Endometrial microvascular endothelial cells (primary cell): ENCODE data around the gene MRPL20. TPM values are rescaled to one million over a fixed set of nuclear protein-coding genes. Genes with fewer than 3 reads are reported as not detected.
"Not testable (repeated sequence)": the region's sequence is repeated elsewhere in the genome, so short reads cannot be mapped to it uniquely, and the experiment has no call there.

Experiments
- in situ Hi-C: cut with HindIII; loops from 2 replicates; pipeline ENCODE4 v1.10.0; 2017; ENCODE audit warnings: low sequenced_read_pairs, low pct_unique_long_range_greater_than_20kb; ENCODE audit errors: inconsistent ontology term
- total RNA-seq: library from RNA; depleted of rRNA; stranded (reverse); fragments of >200 nt; gene quantifications from one replicate; pipeline ENCODE4 v1.2.3, GENCODE V29; 2015; ENCODE audit errors: inconsistent ontology term

Gene MRPL20
- total RNA-seq, 1 donor from 2014 or later = 180 TPM

DNA sequence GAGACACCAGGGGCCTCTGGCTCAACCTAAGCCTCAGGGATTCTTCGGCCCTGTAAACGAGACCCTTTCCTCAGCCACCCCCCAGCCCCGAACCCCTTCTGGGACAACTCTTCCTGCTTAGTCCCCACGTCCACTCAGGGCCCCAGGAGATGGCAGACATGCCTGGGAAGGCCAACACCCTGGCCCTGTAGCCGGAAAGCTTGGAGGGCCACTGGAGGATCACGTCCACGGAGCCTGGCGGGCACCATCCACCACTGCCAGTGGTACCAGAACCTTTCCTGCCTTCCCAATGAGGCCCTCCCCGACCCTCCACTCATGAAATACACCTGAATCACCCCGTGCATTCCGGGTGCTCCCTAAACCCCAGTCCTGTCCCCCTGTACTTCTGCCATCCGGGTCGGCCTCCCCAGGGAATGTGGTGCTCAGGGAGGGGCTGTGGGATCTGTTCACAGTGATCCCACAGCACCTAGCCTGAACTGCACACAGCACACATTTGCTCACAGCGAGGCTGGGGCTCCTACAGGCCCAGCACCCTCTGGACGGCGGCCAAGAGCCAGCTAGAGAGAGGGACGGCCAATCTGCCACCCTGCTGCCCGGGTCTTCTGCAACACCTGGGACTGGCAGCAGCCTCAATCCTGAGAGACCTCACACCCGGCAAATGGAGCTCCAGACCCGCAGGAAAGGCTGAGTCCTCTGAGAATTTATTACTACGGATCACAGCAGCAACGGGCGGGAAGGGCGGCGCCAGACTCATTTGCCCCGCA is 33.9 kb downstream of the MRPL20 start:
- in situ Hi-C loops = no loop called here

- in situ Hi-C loops = no loop called here
Observed at GRCh38 chr1:1371746-1372711, 35.1 kb downstream of the MRPL20 start.

- in situ Hi-C loops = no loop called here
Observed at GRCh38 chr1:1371364-1371745, 35.7 kb downstream of the MRPL20 start.

DNA sequence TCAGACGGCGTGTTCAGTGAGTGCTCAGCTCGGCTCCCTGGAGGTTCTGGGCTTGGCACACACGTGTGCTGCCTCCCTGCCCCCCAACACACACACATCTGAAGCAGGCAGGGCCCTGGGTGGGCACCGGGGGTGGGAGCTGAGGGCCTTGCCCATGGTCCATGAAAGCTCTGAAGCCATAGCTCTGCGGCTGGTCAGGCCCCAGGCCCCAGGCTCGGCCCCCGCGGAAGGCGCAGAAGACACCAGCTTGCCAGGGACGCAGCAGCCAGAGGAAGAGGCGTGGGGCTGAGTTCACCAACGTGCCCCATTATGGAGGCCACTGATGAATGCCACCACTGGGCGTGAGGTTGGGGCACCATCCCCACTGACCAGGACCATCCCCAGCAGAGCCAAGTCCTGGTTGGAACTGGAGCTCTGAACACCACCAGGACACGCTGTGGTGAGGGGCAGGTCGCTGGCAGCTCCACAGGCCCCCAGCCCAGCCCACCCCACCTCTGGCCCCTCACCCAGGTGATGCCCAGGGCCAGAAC is 36.3 kb downstream of the MRPL20 start:
- in situ Hi-C loops = no loop called here

DNA sequence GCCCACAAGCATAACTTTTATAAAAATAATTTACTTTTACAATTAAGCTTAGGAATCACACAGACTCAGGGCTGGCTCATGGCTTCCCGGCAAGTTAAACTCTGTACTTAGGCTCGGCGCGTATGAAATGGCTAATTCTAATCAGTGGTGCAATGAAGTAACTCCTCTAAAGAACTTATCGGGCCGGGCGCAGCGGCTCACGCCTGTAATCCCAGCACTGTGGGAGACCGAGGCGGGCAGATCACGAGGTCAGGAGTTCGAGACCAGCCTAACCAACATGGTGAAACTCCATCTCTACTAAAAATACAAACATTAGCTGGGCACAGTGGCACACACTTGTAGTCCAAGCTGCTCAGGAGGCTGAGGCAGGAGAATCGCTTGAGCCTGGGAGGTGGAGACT is 37.0 kb downstream of the MRPL20 start:
- in situ Hi-C loops = not testable (repeated sequence)

GRCh38 chr1:1367315-1367714 is 39.8 kb downstream of the MRPL20 start:
- in situ Hi-C loops = no loop called here

DNA sequence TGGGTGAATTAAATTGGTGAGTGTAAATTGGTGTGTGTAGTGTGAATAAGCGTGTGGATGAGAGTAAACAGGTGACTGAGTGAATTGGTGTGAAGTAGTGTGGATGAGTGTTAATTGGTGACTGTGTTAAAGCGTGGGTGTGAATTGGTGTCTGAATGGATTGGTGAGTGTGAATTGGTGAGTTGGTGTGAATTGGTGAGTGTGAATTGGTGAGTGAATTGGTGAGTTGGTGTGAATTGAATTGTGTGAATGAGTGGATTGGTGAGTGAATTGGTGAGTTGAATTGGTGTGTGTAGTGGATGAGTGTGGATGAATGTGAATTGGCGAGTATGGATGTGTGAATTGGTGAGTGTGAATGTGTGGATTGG is 40.4 kb downstream of the MRPL20 start:
- in situ Hi-C loops = no loop called here

DNA sequence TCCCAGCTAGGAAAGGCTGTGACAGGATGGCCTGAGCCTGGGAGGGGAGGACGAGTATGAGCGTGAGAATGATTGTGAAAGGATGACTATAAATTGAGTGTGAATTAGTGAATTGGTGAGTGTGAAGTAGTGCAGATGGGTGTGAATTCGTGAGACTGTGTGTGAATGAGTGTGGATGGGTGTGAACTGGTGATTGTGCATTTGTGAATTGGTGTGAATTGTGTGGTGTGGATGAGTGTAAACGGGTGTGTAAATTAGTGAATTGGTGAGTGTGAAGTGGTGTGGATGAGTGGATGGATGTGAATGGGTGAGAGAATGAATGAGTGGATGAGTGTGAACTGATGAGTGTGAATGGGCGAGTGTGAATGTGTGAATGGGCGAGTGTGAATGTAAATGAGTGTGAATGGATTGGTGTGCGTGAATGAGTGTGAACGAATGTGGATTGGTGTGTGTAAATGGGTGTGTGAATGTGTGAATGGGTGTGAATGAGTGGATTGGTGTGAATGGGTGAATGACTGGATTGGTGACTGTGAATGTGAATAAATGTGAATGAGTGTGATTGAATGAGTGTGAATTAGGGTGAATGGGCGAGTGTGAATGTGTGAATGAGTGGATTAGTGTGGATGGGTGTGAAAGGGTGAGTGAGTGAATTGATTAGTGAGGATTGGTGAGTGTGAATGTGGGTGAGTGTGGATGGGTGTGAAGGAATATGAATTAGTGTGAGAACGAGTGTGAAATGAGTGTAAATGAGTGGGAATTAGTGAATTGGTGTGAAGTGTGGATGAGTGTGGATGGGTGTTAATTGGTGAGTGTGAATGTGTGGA is 41.0 kb downstream of the MRPL20 start:
- in situ Hi-C loops = no loop called here

GRCh38 chr1:1364266-1364665 is 42.8 kb downstream of the MRPL20 start:
- in situ Hi-C loops = no loop called here

- in situ Hi-C loops = no loop called here
Observed at GRCh38 chr1:1361982-1362423, 45.1 kb downstream of the MRPL20 start.

DNA sequence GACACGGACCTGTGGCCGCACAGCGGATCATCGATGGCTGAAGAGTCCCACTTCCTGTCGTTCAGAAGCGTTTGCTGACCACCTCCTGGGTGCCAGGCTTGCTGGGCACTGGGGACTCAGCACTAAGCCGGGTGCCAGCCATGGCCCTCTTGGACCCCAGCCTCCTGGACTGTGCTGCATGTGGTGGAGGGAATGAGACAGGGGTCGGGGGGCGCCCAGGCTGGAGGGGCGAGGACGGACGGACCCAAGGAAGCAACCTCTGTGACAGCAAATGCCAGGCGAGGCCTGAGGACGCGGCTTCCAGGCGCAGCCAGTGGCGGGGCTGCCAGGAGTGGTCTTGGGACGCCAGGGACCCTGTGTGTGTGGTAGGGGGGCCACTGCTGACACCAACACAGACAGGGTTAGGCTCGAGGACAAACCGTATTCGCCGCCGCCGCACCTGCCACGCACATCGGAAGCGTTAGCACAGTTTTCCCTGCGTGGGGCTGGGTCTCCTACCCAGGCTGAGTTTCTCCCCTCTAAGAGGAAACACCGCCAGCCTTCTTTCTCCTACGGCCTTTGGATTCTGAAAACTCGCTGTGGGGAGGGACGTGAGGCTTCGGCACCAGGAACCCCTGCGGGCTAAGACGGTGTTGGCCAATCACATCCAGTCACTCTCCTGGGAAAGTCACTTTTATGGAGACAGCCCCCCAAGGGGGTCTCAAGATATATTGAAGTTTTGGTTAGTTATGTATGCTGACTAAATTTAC is 45.7 kb downstream of the MRPL20 start:
- in situ Hi-C loops = no loop called here

- in situ Hi-C loops = no loop called here
Observed at GRCh38 chr1:1360506-1361169, 46.5 kb downstream of the MRPL20 start.

DNA sequence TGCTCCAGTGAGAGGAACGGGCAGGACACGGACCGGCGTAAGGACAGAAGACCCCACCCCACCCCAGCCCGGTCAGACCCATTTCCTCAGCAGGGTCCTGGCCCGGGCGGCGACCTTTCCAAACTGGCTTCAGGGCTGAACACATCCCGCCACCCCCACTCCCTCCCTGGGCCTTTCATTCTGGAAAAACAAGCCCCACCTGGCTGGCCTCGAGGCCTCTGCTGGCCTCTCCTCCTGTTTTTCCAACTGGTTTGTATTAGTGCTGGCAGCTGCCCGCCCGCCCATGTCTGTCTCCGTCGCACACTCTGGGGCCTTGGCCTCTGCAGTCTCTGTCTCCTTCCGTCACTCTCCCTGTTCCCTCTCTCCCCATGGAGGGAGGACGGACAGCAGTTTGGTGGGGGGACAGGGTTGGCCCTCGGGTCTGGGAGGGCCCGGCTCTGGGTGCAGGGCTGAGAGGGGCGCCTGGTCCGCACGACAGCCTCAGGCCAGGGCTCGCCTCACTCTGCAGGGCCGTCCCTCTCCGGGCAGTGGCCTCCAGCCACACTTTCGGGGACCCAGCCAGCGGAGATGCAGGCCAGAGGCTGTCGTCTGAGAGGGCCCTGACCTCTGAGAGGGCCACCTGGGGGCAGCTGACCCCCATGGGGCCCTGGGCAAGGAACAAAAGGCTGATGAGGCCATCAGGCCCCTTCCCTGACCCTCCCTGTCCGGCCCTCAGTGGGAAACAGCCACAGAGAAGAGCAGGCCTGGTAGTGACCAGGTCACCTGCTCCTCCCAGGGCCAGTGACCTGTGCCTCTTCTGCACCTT is 47.2 kb downstream of the MRPL20 start:
- in situ Hi-C loops = no loop called here

- in situ Hi-C loops = no loop called here
Observed at GRCh38 chr1:1359308-1359663, 47.8 kb downstream of the MRPL20 start.

DNA sequence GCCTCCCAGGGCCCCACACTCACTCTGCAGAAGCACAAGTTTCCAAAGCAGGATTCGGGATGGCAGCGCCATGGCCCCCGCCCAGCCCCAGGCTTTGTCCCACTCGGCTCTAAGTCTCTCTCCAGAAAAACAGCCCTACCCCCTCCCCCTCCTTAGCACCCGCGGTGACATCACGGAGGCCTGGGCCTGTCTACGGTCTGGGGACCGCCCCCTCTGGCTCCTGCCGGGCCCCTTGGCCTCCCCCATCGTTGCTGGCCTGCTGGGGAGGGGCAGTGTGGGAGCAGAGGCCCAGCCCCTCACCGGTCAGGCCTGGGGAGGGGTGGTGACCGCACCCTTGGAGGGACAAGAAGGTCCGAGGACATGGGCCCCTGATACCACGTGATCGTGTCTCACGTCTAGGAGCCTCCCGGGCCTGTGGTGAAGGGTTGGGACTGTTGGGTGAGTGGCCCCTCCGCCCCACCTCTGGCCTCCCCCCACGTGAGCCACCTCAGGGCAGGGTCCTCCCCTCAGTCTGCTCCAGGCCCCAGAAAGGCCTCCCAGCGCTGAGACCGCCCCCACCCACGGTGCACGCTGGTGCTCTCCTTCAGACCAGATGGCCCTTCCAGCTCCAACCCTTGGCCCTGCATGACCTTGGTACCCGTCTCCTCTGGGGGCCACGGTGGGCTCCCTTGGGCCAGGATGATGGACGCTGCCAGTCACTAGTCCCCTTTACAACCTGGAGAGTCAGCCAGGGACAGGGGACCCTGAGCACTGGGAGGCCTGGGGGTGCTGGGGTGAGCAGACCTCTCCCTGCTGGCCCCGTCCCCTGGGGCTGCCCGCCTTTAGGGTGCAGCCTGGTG is 48.4 kb downstream of the MRPL20 start, which contains the start of gene MXRA8:
TSS of gene MXRA8 (minus strand) at position 123 of the 839 bp plus-strand sequence. CDS start at position 72, 51 bp downstream.
- in situ Hi-C loops = no loop called here

DNA sequence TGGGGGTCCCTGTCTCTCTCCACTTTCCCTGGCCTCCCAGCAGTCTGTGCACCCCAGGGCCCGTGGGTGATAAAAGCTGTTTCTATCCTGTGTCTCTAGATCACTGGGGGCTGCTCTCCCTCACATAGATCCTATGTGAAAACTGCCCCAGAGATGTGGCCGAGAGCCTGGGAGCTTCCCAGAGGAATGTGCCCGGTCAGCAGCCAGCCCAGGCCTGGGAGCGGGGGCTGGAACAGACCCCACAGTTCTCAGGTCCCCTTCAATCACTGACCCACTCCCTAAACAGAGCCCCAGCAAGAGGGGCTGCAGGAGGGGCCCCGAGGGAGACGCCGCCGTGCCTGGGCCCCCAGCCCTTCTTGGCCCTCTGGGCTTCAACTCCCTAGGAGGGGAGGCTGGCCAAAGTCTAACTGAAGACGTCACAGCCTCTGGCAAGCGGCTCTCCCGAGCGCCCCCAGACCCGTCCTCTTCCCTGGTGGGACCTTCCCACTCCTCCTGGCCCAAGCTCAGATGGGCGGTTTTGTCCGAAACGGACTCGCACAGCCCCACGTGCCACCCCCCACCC is 49.1 kb downstream of the MRPL20 start:
- in situ Hi-C loops = no loop called here
